GM10847 (cell line): ENCODE data around the gene PICALM.

ENCODE experiments used
- POLR2A ChIP-seq: IDR thresholded peaks from 2 replicates; pipeline ENCODE4 v1.6.1; 2011; ENCODE audit not compliant: insufficient read length; ENCODE audit errors: extremely low read depth

The PICALM gene

DNA sequence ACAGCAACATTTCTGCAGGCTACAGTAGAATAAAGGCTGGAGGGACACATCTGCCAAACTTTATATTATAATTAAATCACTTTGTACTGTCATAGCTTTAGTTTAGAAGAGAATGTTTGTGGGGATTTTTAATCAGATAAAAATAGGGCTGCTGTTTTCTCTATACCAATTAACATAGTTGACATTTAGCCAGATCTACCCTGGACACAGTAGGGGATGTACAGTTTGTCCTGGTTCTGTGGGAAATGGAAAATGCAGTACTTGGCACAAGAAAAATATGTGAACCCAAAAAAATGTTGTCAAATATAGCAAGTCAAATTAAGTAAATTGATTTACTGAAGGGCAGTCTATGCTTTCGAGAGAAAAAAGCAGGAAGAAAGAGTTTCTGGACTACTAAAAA, 20.8 kb upstream of the PICALM start:
- TF ChIP-seq POLR2A, result no peak

DNA sequence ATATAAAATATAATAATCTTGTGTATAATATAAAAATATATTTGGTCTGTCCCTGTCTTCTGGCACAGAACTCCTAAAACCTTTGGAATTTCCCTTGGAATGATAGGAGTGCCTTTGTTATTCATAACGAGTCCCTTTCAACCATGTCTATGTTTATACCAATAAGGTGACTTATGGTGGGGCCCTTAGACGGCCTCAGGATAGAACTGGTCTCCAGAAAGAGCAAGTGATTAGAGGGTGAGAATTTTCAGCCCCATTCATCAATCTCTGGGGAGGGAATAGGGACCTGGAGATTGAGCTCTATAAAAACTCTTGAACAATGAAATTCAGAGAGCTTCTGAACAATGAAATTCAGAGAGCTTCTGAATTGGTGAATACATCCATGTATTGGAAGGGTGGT, 18.4 kb upstream of the PICALM start:
- no peak for TF ChIP-seq POLR2A

DNA sequence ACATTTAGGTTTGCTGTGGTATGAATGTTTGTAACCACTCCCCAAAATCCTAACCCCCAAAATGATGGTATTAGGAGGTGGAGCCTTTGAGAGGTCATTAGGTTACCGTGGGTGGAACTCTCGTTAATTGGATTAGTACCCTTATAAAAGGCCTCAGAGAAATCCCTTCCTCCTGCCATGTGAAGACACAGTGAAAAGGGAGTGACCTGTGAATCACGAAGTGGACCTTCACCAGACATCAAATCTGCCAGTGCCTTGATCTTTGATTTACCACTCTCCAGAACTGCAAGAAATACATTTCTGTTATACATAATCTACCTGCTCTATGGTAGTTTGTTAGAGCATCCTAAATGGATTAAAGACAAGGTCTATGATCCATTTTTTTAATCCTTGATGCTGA, 12.6 kb upstream of the PICALM start:
- no peak for TF ChIP-seq POLR2A

DNA sequence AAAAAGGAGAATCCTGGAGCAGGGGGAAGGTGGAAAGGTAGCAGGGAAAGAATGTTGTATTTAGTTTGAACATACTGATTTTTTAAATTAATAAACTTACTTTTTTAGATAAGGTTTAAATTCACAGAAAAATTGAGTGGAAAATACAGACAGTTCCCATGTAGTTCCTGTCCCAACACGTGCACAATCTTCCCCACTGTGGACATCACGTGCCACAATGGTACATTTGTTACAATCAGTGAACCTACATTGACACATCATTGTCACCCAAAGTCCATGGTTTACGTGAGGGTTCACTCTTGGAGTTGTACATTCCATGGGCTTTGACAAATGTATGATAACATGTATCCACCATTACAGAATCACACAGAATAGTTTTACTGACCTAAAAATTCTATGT, 10.5 kb upstream of the PICALM start:
- TF ChIP-seq POLR2A, result no peak

DNA sequence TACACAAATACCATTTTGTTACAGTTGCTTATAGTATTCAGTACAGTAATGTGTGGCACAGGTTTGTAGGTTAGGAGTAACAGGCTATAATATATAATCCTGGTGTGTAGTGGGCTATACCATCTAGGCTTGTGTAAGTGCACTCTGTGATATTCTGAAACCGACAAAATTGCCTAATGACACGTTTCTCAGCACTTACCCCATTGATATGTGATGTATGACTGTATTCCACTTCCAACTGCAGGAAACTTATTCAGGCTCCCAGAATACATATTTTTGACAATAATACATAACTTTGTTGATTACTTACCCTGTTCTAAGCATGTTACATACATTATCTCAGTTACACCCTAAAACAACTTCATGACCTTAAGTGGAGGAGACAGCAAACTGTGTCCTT, 5.1 kb upstream of the PICALM start:
- no peak for TF ChIP-seq POLR2A

DNA sequence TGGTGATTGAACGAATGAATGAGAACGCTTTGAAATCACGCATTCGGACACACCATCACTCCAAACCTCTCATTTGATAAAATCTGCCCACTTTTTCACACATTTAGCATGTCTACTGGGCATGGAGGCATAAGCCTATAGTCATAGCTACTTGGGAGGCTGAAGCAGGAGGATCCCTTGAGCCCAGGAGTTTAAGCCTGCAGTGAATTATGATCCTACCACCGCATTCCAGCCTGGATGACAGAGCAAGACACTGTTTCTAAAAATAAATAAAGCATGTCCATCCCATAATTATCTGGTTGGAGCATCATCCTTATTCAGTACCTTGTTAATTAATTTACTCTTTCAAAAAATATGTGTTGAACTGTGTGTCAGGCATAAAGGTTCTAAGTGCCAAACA, 3.3 kb upstream of the PICALM start:
- no peak for TF ChIP-seq POLR2A

DNA sequence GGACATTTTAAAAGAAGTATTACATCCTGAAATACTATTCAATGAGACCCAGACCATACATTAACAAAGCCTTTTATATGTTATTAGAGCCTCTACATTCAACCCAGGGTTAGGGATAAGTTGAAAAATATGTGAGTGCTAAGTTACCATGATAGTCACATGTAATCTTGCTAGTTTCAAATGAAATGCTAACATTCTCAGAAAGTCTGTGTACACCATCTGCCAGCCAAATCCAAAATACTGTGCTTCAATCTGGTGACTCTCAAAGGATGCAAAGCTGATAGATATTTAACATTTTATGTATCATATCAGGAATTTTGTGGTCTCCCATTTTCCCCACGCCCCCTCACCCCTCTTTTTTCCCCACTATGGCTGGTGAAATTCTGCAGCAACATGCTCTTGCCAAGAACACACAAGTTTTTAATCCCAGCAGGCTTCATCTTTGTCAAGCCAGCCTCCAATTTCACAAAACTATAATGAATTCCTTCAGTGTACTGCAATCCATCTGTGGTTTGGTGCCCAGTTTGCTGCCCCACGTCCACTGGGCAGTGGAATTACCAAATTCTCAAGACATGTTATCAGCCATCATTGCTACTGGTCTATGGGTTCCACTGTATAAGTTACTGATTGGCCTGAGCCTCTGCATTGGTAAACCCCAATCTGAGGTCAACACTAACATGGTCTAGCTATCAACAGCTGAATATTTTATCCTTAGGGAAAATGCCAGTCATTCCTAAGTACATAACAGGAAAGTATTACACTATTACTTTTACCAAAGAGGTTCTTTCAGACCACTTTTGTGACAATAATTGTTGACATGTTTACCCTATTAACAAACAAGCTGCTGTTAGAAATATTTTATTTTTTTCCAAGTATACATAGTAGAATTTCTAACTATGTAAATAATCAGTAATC, 1.5 kb upstream of the PICALM start:
- no peak for TF ChIP-seq POLR2A

DNA sequence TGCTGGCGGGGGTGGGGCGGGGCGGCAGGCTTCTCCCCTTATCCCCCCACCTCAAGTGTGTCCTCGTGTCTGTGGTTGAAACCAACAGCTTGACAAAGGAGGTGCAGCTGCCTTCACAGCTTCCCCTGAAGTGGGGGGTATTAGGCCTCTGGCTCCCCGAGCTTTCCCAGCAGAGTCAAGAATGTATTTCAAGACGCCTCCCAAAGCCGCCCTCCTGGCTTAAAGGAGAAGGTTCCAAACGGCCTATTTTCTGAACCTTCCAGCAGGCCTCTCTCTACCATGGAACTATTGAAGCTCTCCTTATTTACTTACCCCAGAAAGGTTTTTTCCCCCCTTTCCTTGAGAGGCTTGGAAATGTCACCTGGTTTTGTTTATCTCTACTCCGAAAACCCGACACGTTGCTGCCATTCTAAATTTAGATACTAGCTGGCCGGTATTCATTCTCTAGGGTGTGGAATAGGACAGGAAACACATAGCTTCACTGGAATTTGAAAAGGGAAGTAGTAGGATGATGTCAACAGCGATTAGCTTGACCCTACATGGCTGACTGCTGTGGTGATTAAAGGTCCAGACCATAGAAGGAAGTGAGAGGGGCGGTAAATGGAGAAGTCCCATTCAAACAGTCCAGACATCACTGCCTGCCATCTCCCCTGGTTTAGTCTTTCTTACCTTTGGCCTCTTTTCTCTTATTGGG, 671 bp upstream of the PICALM start:
- TF ChIP-seq POLR2A, result no peak

DNA sequence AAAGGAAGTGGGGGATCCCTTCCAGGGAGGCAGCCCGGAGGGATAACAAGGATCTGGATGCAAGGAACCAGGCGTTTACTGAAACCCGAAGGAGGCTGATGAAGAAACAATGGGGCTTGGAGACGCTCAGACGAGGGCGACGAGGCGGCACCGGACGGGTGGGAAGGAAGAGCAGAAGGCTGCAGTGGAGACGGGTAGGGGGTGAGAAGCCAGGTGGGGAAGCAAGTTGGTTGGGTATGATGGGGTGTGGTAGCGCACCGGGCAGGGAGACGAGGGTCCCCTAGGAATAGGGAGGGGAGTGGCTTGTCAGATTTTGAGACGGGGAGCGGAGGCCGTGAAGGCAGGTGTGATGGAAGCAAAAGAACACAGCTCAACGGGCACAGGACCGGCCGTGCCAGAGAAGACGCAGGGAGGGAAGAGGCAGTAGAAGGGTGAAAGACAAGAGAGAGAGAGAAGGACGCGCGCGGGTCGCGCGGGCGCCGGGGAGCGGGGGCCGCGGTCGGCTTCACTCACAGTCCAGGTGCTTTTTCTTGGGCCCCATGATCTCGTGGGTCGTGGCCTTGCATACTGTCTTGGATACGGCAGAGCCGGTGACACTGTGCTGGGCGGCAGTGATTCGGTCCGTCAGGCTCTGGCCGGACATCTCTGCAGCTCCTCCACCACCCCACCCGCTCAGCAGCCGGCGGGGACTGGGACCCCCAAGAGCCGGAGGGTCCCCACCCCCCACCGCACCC, 579 bp downstream of the PICALM start:
- no peak for TF ChIP-seq POLR2A

DNA sequence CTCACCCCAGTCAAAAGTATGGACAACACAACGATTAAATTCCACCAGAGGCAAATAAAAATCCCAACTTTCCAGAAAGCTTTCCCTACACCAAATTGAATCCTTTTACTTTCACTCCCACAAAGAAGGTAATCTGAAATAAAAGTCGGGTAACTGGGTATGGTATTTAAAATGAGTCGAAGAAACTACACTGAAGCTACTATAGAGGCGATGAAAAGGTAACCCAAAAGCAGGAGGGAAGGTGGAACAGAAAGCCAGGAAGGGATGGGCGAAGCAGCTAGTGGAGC, 1.1 kb downstream of the PICALM start:
- no peak for TF ChIP-seq POLR2A

DNA sequence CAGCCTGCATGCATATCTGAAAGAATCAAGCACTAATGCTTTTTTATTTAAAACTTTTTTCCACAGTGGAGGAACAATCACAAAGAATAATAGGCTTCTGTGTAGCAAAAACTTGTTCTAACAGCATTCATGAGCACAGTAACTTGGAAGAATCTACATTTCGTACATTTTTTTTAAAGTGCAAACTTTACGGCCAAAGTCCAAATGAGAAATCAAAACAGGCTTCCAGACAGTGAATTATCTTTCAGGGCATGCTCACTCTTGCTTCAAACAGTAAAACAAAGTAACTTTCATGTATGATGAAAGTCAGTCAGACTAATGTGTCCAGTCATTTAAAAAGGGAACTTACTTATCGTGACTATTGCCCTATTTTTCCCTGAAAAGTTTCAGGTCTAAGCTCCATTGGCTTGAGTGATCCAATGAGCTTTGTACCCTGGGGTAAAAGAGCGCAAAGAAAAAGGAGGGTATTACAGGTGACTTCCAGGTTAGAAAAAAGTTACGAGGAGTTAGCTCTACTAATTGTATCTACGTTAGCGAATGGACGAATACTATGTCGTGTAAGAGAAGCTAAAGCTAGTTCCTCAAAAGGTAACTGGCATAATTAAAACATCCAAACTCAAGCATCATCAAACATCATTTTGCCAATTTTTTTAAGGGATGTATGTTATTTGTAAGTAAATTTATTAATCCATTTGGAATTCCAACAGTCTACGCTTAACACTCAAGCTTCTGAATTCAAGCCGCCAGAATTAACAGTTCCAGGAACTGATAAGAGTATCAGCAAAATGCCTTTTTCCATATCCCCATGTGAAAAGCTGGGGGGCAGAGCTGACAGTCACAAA, 1.7 kb downstream of the PICALM start:
- TF ChIP-seq POLR2A, result no peak

DNA sequence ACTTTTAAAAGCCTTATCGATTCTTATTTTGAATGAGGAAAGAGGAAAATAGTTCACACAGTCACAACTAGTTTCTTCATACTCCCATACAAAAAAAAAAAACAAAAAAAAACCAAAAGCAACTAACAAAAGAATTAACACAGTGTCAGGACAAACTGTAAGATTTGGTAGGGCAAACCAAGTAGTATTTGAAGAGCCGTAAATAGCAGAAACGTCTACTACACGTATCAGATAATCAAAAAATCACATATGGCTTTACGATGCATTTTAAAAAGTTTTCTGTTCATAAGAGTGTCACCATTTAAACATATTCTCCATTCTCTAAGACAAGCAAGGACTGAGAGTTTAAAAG, 2.3 kb downstream of the PICALM start:
- no peak for TF ChIP-seq POLR2A

DNA sequence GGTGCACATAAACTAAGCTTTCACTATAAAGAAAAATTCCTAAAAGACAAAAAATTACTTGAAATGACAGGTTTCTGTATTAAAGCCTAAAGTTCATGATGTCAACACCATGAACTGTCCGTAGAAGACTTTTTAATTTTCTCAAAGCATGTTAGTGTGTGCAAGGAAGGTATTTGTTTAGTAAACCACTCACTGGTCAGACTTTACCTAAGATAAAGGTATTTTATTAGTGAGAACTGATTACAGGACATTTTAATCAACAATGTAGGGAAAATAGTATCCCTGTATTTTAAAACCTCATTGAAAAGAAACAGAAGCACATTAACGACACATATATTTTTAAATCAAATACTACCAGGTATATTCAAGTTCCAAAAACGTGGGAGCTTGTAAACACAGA, 2.9 kb downstream of the PICALM start:
- no peak for TF ChIP-seq POLR2A

DNA sequence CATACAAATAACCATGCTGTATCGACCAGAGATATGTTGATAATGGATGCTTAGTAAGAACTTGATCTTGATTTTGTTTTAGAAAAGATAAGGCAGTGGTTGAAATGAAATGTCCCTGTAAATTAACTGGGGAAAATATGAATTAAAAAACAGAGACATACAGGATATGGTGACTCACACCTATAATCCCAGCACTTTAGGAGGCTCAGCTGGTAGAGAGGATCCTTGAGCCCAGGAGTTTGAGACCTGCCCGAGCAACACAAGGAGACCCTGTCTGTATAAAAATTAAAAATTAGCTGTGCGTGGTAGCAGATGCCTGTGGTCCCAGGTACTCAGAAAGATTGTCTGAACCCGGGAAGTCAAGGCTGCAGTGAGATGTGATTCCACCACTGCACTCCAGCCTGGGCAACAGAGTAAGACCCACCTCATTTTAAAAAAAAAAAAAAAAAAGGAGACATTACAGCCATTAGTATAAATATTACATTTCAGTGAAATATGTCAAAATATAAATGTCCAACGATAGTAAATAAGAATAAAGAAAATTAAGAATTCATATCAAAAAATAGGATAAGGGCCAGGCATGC, 4.6 kb downstream of the PICALM start:
- TF ChIP-seq POLR2A, result no peak

DNA sequence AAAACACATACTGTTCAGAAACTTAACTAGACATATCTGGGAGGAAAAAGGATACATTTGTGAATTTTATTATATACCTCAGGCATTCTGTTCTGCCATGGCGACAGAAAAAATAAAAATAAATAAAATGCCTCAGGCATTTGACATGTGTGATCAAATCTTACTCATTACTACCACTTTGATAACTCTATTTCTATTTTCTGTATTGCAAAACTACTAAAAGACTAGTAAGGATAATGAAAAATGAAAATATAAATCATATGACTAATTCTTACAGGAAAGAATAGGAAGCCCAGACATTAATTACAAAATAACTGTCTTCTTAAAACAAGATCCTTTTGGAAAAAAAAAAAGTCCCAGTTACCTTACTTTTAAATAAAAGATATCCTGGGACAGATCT, 5.3 kb downstream of the PICALM start:
- no peak for TF ChIP-seq POLR2A

DNA sequence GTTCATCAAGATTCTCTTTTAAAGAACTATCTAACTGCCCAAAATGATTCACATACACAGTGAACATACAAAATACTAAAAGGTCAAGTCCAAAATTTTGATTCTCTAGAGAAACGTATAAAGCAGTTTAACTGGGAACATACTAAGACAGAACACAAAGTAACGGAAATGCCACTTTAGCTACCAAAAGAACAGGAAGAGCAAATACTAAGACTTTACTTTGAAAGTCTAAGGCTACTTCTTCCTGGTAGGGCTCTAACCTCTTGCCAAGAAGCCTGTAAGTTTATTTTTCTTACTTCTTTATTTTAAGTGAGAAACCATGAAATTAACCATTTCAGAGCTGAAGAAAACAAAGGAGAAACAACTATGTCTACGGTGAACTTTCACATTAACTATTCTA, 6.2 kb downstream of the PICALM start:
- TF ChIP-seq POLR2A, result no peak
